GM23338 (cell line): Measurements from ENCODE around the gene BST2.

Experiments
- CREB1 ChIP-seq: fragments of 250-450 bp; sonication (Bioruptor Pico); IDR thresholded peaks from 2 replicates; pipeline ENCODE4 v1.5.0; 2020; ENCODE audit warnings: low read depth, mild to moderate bottlenecking, moderate library complexity
- EZH2 ChIP-seq: fragments of 200-600 bp; sonication (generic); IDR thresholded peaks from one replicate; pipeline ENCODE4 v1.8.0; 2017; ENCODE audit warnings: antibody characterized with exemption, mild to moderate bottlenecking, low read depth; ENCODE audit not compliant: unreplicated experiment
- EZH2phosphoT487 ChIP-seq: fragments of 200-600 bp; sonication (generic); IDR thresholded peaks from one replicate; pipeline ENCODE4 v1.8.1; 2018; ENCODE audit warnings: antibody characterized with exemption; ENCODE audit not compliant: unreplicated experiment
- JUNB ChIP-seq: IDR thresholded peaks from one replicate; pipeline ENCODE4 v1.6.1; 2016; ENCODE audit warnings: antibody characterized with exemption; ENCODE audit not compliant: unreplicated experiment
- NANOG ChIP-seq: IDR thresholded peaks from 2 replicates; pipeline ENCODE4 v1.6.1; 2016; ENCODE audit warnings: antibody characterized with exemption, borderline replicate concordance
- POLR2AphosphoS5 ChIP-seq: IDR thresholded peaks from 2 replicates; pipeline ENCODE4 v1.6.1; 2016; ENCODE audit warnings: antibody characterized with exemption, low read depth
- ZNF114 ChIP-seq: fragments of 250-450 bp; sonication (Bioruptor Pico); IDR thresholded peaks from 2 replicates; pipeline ENCODE4 v1.5.0; 2020; ENCODE audit warnings: mild to moderate bottlenecking, moderate library complexity
- TF ChIP-seq, protein P1 (sequence below), 2 experiments: fragments of 200-600 bp in 1 of 2; sonication (generic) in 1 of 2; conservative IDR thresholded peaks; 2 replicates each; pipeline versions ENCODE4 v1.5.1 to v1.6.1; 2016 to 2017; ENCODE audit warnings: antibody characterized with exemption in 2 of 2, low read depth in 2 of 2, mild to moderate bottlenecking in 2 of 2, moderate library complexity in 1 of 2
- TF ChIP-seq, protein P2 (sequence below): IDR thresholded peaks from 2 replicates; pipeline ENCODE4 v1.6.1; 2016; ENCODE audit warnings: antibody characterized with exemption
- TF ChIP-seq, protein P3 (sequence below): IDR thresholded peaks from one replicate; pipeline ENCODE4 v1.6.1; 2018; ENCODE audit warnings: antibody characterized with exemption; ENCODE audit not compliant: unreplicated experiment

DNA sequence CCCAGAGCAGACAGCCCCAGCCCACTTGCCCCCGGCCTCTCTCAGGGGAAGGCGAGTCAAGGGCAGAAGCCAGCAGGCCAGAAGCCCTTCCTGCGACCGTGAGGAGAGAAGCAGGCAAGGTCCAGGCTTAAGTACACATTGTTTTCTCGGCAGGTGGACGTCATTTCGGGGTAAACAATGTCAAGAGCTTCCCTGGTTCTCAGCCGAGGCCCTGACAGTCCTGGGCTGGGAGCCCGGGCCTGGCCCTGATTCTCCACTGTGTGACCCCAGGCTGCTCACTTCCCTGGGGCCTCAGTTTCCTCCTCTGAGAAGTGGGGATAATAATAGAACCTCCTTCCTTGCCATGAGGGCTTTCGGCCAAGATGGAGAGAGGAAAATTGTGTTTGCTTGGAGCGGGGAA lies 47.7 kb downstream of the BST2 start:
- TF ChIP-seq, protein P1, sequence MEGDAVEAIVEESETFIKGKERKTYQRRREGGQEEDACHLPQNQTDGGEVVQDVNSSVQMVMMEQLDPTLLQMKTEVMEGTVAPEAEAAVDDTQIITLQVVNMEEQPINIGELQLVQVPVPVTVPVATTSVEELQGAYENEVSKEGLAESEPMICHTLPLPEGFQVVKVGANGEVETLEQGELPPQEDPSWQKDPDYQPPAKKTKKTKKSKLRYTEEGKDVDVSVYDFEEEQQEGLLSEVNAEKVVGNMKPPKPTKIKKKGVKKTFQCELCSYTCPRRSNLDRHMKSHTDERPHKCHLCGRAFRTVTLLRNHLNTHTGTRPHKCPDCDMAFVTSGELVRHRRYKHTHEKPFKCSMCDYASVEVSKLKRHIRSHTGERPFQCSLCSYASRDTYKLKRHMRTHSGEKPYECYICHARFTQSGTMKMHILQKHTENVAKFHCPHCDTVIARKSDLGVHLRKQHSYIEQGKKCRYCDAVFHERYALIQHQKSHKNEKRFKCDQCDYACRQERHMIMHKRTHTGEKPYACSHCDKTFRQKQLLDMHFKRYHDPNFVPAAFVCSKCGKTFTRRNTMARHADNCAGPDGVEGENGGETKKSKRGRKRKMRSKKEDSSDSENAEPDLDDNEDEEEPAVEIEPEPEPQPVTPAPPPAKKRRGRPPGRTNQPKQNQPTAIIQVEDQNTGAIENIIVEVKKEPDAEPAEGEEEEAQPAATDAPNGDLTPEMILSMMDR (conservative IDR thresholded peaks at IDR 0.05; ENCODE audit: low read depth in 2 of 2) = no peak
- TF ChIP-seq POLR2AphosphoS5 (no peak), JUNB (no peak), EZH2phosphoT487 (no peak), EZH2 (no peak), CREB1 (CRISPR knock-in tag) (no peak), ZNF114 (no peak), NANOG (no peak)
- TF ChIP-seq, protein P2, sequence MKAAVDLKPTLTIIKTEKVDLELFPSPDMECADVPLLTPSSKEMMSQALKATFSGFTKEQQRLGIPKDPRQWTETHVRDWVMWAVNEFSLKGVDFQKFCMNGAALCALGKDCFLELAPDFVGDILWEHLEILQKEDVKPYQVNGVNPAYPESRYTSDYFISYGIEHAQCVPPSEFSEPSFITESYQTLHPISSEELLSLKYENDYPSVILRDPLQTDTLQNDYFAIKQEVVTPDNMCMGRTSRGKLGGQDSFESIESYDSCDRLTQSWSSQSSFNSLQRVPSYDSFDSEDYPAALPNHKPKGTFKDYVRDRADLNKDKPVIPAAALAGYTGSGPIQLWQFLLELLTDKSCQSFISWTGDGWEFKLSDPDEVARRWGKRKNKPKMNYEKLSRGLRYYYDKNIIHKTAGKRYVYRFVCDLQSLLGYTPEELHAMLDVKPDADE = no peak
- TF ChIP-seq, protein P3, sequence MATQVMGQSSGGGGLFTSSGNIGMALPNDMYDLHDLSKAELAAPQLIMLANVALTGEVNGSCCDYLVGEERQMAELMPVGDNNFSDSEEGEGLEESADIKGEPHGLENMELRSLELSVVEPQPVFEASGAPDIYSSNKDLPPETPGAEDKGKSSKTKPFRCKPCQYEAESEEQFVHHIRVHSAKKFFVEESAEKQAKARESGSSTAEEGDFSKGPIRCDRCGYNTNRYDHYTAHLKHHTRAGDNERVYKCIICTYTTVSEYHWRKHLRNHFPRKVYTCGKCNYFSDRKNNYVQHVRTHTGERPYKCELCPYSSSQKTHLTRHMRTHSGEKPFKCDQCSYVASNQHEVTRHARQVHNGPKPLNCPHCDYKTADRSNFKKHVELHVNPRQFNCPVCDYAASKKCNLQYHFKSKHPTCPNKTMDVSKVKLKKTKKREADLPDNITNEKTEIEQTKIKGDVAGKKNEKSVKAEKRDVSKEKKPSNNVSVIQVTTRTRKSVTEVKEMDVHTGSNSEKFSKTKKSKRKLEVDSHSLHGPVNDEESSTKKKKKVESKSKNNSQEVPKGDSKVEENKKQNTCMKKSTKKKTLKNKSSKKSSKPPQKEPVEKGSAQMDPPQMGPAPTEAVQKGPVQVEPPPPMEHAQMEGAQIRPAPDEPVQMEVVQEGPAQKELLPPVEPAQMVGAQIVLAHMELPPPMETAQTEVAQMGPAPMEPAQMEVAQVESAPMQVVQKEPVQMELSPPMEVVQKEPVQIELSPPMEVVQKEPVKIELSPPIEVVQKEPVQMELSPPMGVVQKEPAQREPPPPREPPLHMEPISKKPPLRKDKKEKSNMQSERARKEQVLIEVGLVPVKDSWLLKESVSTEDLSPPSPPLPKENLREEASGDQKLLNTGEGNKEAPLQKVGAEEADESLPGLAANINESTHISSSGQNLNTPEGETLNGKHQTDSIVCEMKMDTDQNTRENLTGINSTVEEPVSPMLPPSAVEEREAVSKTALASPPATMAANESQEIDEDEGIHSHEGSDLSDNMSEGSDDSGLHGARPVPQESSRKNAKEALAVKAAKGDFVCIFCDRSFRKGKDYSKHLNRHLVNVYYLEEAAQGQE = no peak
